ENCODE measurements around the gene LYRM4.
"Not testable (repeated sequence)": the region's sequence is repeated elsewhere in the genome, so short reads cannot be mapped to it uniquely, and the experiment has no call there.

LYRM4 gene

GRCh38 chr6:5138995-5139827, 121.5 kb downstream of the LYRM4 start:
- DNase-seq = no peak

GRCh38 chr6:5136851-5137250, 123.9 kb downstream of the LYRM4 start:
- DNase-seq = no peak

GRCh38 chr6:5135788-5136376, 124.9 kb downstream of the LYRM4 start:
- no peak for DNase-seq

- no peak for DNase-seq
Measured at GRCh38 chr6:5133943-5134342, 126.8 kb downstream of the LYRM4 start.

GRCh38 chr6:5132731-5133130, 128.0 kb downstream of the LYRM4 start:
- DNase-seq = no peak

- DNase-seq = no peak
Measured at GRCh38 chr6:5130135-5130866, 130.4 kb downstream of the LYRM4 start.

GRCh38 chr6:5128351-5128750, 132.4 kb downstream of the LYRM4 start:
- DNase-seq = no peak

GRCh38 chr6:5127106-5127687, 133.6 kb downstream of the LYRM4 start:
- DNase-seq = no peak

- DNase-seq = no peak
Measured at GRCh38 chr6:5126214-5126613, 134.5 kb downstream of the LYRM4 start.

GRCh38 chr6:5125152-5126006, 135.4 kb downstream of the LYRM4 start:
- DNase-seq = no peak

GRCh38 chr6:5124526-5124925, 136.2 kb downstream of the LYRM4 start:
- no peak for DNase-seq

- no peak for DNase-seq
Measured at GRCh38 chr6:5123296-5124143, 137.2 kb downstream of the LYRM4 start.

GRCh38 chr6:5122504-5123112, 138.1 kb downstream of the LYRM4 start:
- DNase-seq = no peak

- no peak for DNase-seq
Measured at GRCh38 chr6:5121956-5122355, 138.8 kb downstream of the LYRM4 start.

- no peak for DNase-seq
Measured at GRCh38 chr6:5121479-5121878, 139.3 kb downstream of the LYRM4 start.

GRCh38 chr6:5120543-5120942, 140.2 kb downstream of the LYRM4 start:
- DNase-seq = not testable (repeated sequence)

GRCh38 chr6:5120011-5120410, 140.7 kb downstream of the LYRM4 start:
- no peak for DNase-seq

GRCh38 chr6:5119090-5119951, 141.4 kb downstream of the LYRM4 start:
- no peak for DNase-seq

- no peak for DNase-seq
Measured at GRCh38 chr6:5116243-5116991, 144.3 kb downstream of the LYRM4 start.

Measured in DMS153 (cell line).